HFF-Myc (cell line): ENCODE results near the gene ZBTB2.

Experiments used
- DNase-seq: peaks from one replicate; pipeline ENCODE4 v3.0.0-alpha.2; 2011; ENCODE audit warnings: low read depth; ENCODE audit errors: extremely low read depth
- H3K4me3 ChIP-seq: replicated peaks from 2 replicates; pipeline ENCODE4 v1.5.1; 2011; ENCODE audit warnings: low read depth, mild to moderate bottlenecking, control low read depth, low read length
- CTCF ChIP-seq: IDR thresholded peaks from 2 replicates; pipeline ENCODE4 v1.5.1; 2012; ENCODE audit warnings: mild to moderate bottlenecking, low read depth, low read length, control low read depth; ENCODE audit errors: missing control alignments

Gene ZBTB2

GRCh38 chr6:151338651-151339200 is 52.6 kb downstream of the ZBTB2 start:
- DNase-seq, result no peak
- no peak overlapping the region for H3K4me3 ChIP-seq
- no peak for TF ChIP-seq CTCF

- no peak for TF ChIP-seq CTCF
- DNase-seq, result no peak
- no peak overlapping the region for H3K4me3 ChIP-seq
Observed at GRCh38 chr6:151335930-151336329, 55.4 kb downstream of the ZBTB2 start.

- peak; percentile 81 for DNase-seq
- H3K4me3 ChIP-seq, result no peak overlapping the region
- TF ChIP-seq CTCF, result no peak
Observed at GRCh38 chr6:151330130-151330696, 61.1 kb downstream of the ZBTB2 start.

GRCh38 chr6:151327101-151327500 is 64.3 kb downstream of the ZBTB2 start:
- DNase-seq, result no peak
- TF ChIP-seq CTCF, result no peak
- no peak overlapping the region for H3K4me3 ChIP-seq

GRCh38 chr6:151326116-151326825 is 65.1 kb downstream of the ZBTB2 start:
- DNase-seq, result no peak
- no peak for TF ChIP-seq CTCF
- H3K4me3 ChIP-seq, result peak overlapping the region; percentile 51

- TF ChIP-seq CTCF, result no peak
- peak overlapping the region; percentile 51 for H3K4me3 ChIP-seq
- DNase-seq, result no peak
Observed at GRCh38 chr6:151325075-151326050, 66.0 kb downstream of the ZBTB2 start.
